Ureter (tissue), 1 donor: ENCODE data around the gene AZIN2. TPM values are rescaled to one million over a fixed set of nuclear protein-coding genes. Genes with fewer than 3 reads are reported as not detected.
"Not testable (repeated sequence)": the region's sequence is repeated elsewhere in the genome, so short reads cannot be mapped to it uniquely, and the experiment has no call there.

Experiments
- DNase-seq: peaks from one replicate; pipeline ENCODE4 v3.0.0-alpha.2; 2020; ENCODE audit warnings: low spot score
- total RNA-seq: library from RNA; stranded (reverse); gene quantifications from one replicate; pipeline ENCODE4 v1.2.4, GENCODE V29; 2023
- donor health status: DM: yes; HTN: yes; CAD: no.

The AZIN2 gene
- total RNA-seq, 1 donor from 2014 or later: 4.6 TPM

GRCh38 chr1:33127001-33127823 lies 46.3 kb downstream of the AZIN2 start:
- peak; percentile 99 for DNase-seq

- DNase-seq: peak; percentile 27
These were observed 47.8 kb downstream of the AZIN2 start for GRCh38 chr1:33128781-33129180.

DNA sequence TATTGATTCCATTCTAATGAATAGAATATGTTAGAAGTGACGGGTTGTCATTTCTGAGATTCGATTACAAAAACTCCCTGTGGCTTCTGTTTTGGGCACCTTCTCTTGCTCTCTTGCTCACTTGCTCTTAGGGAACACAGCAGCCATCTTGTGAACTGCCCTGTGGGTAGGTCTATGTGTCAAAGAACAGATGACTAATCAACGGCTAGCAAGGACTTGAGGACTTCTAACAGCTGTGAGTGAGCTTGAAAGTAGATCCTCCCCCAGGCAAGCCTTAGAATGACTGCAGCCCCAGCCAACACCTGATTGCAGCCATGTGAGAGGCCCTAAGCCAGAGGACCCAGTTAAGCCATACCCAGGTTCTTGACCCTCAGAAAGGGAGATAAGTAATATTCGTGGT lies 49.3 kb downstream of the AZIN2 start:
- peak; percentile 19 for DNase-seq

- DNase-seq: peak; percentile 1
These were observed 50.2 kb downstream of the AZIN2 start for GRCh38 chr1:33131191-33131590.

DNA sequence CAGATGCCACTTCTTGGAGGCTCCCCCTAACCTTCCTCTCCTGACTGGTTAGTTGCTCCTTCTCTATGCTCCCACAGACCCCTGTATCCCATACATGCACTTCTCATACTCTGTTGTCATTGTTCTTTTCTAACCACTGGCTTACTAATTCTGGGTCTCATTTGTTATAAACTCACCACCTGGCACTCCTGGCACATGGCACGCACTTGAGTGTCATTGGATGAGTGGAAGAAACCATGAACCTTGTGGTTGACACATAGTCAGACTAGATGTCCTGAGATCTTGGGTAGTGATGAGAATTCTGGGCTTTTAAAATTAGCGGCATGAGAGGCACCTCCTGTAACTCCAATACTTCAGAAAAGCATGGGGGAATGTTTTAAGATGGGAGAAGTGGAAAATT lies 51.6 kb downstream of the AZIN2 start:
- no peak for DNase-seq

GRCh38 chr1:33133478-33134105 lies 52.6 kb downstream of the AZIN2 start:
- DNase-seq: no peak

GRCh38 chr1:33136041-33136440 lies 55.1 kb downstream of the AZIN2 start:
- not testable (repeated sequence) for DNase-seq

GRCh38 chr1:33137800-33138199 lies 56.8 kb downstream of the AZIN2 start:
- no peak for DNase-seq

GRCh38 chr1:33140153-33141149 lies 59.5 kb downstream of the AZIN2 start:
- no peak for DNase-seq

DNA sequence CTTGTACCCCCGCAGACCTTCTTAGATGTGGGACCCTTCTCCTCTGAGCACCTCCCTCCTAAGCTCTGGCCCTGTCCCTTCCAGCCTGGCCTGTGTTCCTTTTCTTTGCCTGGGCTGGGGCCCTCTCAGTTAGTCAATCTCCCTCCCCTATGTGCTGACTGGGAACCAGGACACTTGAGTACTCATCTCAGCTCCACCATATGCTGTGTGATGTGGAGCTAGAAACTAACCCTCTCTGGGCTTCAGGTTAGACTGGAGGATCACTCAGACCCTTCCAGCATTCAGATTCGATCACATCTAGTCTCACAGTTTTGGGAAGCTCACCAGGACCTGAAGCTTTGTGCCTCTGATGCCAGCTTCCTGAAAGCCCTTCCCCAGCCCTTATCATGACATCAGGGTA lies 60.3 kb downstream of the AZIN2 start:
- no peak for DNase-seq

- no peak for DNase-seq
These were observed 60.8 kb downstream of the AZIN2 start for GRCh38 chr1:33141781-33142180.

DNA sequence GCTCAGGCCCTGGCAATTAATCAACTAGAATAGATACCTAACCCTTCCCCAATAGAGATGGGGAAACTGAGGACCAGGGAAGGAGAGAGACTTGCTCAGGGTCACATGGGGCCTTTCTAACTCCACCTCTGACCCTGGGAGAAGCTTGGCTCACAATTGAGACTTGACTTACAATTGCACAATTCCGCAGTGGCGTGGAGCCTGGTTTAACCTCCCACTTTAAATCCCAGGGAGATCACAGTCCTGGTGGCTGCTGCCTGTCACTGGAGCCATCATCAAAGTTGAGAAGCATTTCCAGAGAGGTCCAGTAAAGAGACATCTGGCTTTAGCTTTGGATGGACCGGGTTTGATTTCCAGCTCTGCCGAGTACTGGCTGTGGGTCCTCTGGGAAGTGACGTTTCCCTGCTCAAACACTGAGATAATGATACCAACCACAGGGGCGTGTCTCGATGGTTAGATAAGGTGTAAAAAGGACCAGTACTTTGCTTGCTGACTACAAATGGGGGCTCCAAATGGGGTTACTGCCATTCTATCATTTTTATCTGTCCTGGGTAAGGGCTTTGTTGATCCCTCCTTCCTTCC lies 61.6 kb downstream of the AZIN2 start:
- no peak for DNase-seq

GRCh38 chr1:33143176-33143575 lies 62.2 kb downstream of the AZIN2 start:
- DNase-seq: no peak

DNA sequence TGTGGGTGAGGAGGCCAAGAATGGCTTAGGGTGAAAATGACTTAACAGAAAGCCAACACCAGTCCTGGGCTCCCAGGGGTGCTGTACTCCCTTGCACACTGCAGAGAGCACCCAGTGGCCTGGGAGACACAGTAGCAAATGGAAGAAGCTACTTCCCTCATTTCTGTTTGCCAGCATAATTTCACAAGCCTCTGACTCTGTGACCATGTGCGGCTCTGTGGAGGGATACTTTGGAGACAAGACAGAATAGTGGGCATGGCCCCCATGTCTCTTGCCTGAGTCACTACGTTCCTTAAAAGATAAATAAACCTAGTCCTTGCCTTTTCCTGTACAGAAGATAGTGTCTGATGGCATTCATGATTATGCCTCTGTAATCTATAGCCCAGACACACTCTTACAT lies 62.7 kb downstream of the AZIN2 start:
- no peak for DNase-seq

GRCh38 chr1:33146003-33146402 lies 65.0 kb downstream of the AZIN2 start:
- no peak for DNase-seq

DNA sequence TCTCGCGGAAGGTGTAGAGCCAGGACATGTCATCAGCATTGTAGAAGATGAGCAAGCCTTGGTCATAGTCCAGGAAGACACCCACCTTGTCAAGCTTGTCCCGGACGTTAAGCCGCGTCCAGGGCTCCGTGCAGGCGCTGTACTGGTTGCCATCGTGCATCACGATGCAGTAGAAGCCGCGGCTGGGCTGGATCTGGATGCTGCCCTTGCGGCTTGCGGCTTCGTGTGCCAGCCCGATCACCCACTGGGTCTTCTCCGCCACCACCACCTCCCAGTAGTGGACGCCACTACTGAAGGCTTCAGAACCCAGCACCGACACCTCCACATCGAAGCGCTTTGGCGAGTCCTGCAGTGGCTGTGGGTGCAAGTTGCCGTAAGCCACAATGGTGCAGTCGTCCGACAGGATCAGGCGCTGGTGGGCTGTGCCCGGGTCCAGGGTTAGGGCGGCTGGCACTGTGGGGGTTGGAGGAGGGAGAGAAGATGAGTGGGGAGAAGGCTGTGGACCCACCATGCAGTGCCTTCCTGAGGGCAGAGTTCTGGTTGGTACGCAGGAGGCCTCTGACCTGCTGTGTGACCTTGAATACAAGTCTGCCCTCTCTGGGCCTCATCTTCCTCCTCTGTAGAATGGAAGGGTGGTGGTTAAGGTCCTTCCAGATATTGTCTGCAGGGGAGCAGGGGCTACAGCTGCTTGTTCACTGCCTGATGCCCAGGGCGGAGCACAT lies 66.5 kb downstream of the AZIN2 start:
- no peak for DNase-seq

DNA sequence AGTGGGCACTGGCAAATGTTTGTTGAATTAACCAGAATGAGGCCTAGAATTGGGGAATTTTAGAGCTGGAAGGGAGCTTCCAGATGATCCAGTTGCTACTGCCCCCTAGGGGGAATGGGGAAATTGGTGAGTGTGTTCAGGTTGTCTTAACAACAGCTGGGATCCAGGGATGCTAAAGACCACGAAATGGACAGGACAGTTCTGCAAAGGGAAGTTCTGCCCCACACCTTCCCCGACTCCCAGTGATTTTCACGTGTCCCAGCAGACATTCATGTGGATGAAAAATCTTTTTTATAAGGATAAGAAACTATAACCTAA lies 67.0 kb downstream of the AZIN2 start:
- DNase-seq: no peak

DNA sequence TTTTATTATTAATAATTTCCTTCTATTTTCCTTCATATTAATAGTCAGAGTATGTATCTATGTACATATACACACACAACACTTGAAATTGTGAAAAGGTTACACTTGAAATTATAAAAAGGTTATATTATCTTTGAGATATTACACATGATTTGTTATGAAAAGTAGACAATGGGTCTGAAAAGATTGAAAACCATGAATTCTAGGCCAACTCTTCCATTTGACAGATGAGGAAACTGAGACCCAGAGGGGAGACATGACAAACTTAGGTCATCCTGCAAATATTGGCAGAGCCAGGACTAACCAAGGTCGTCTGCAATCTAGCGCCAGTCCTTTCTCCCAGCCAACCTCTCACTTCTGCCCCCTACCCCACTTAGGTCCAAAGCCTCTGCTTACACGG lies 67.7 kb downstream of the AZIN2 start:
- no peak for DNase-seq

DNA sequence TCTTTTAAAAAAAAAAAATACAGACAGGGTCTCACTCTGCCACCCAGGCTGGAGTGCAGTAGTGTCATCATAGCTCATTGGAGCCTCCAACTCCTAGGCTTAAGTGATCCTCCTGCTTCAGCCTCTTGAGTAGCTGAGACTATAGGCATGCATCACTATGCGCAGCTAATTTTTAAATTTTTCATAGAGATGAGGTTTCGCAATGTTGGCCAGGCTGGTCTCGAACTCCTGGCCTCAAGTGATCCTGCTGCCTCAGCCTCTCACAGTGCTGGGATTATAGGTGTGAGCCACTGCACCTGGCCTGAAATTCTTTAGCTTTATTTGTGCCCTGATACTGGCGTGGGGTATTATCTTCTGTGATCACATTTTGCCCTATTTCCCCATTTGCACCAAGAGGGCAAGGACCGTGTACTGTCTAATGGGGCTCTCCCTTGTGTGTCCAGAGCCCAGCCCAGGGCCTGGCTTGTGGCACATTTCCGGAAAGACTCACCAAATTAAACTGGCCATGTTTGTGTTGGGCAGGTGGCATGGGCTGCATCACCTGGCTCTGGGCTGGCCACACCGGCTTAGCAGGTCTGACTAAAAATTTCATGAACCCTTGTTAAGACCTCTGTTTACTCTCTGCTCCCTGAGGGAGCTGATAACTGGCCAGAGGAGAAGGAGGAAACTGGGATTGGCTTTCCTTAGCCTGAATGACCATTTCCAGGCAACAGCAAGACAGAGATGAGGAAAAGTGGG lies 68.7 kb downstream of the AZIN2 start:
- DNase-seq: peak; percentile 80

DNA sequence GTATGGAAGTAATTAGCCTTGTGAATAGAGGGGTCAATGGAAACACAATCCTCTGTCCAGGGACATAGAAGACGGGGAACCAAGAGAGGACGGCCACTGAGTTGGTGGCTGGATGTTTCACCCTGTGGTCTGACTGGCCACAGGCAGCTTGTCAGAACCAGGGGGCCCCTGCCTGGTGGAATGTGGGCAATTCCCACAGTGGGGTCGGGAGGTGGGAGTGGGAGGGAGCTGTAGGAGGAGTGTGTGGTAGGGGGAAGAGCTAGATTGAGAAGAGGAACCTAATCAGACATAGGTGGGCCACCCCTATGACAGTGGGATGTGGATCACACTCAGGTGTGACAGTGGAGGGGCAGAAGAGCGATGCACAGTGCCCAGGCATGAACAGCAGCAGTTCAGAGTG lies 69.6 kb downstream of the AZIN2 start:
- no peak for DNase-seq

DNA sequence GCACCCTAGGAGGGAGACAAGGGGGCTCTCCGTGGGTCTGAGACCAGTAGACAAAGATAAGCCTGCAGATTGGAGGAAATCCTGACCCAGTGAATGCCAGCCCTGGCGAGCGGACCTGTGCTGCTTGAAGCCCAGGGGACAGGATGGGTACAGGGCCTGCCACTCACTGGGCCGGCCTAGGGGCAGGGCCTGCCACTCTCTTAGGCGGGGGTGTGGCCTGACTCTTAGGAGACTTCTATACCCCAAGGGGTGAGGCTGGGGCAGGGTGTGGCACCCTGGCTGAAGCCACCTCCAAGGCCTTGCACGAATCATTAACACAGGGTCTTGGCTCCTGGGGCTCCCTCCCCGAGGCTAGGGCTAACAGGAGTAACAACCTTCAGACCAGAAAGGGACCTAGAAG lies 70.2 kb downstream of the AZIN2 start:
- no peak for DNase-seq
